HepG2 (cell line): ENCODE results near the gene FRMD1. TPM values are rescaled to one million over a fixed set of nuclear protein-coding genes. Genes with fewer than 3 reads are reported as not detected.

Experiments used
- ATAC-seq: fragments of 200-7000 bp; cut with Tn5 transposase; 3 replicates; pipeline ENCODE4 v1.9.1; 2020; ENCODE audit warnings: mild to moderate bottlenecking, moderate library complexity
- BruUV-seq: library from RNA; stranded (reverse); fragments of 400-500 nt; replicated peaks from 2 replicates; lab custom pipeline; 2021; lab: Mats Ljungman, UMichigan
- CTCF ChIA-PET: fragments of 300-600 bp; formaldehyde crosslinking; extraction: SDS; loops from one replicate; lab custom pipeline; 2021; ENCODE audit warnings: low total read pairs, inconsistent platforms, low intra/inter-chr PET ratio; lab: Yijun Ruan, JAX
- POLR2A ChIA-PET: fragments of 350-600 bp; sonication (Branson Sonifier 250); formaldehyde crosslinking; loops from one replicate; lab custom pipeline; 2020; ENCODE audit warnings: antibody characterized with exemption, inconsistent platforms; lab: Yijun Ruan, JAX
- DNase-seq: peaks from one replicate; pipeline ENCODE4 v3.0.0-alpha.2; 2015; ENCODE audit warnings: low spot score
- FAIRE-seq: peaks from 3 replicates; lab custom pipeline; 2011; peaks lifted over from hg19 to GRCh38; lab: Jason Lieb, UNC
- H2AFZ ChIP-seq: one replicate; pipeline ENCODE4 v1.6.1; 2011; ENCODE audit warnings: low read length, inconsistent platforms
- H3K27ac ChIP-seq: fragments of 300-600 bp; 3 replicates; pipeline ENCODE4 v1.8.0; 2011; ENCODE audit warnings: mixed run types, mild to moderate bottlenecking, mixed read lengths, low read length, inconsistent platforms; ENCODE audit not compliant: insufficient read depth; ENCODE audit errors: extremely low read length
- H3K27me3 ChIP-seq, 2 experiments: fragments of 200-600 bp in 1 of 2; 2 replicates in 1 of 2; 3 replicates in 1 of 2; pipeline versions ENCODE4 v1.6.0 to v1.8.0; 2011; ENCODE audit warnings: low read length in 2 of 2, mild to moderate bottlenecking in 2 of 2, moderate library complexity in 2 of 2, inconsistent platforms in 1 of 2; ENCODE audit not compliant: insufficient read depth in 2 of 2, control insufficient read depth in 1 of 2
- H3K36me3 ChIP-seq, 2 experiments: fragments of 200-600 bp in 1 of 2; replicated peaks in 1 of 2; 2 replicates in 1 of 2; 3 replicates in 1 of 2; pipeline versions ENCODE4 v1.5.1 to v1.8.0; 2011; ENCODE audit warnings: low read length in 2 of 2, inconsistent platforms in 1 of 2; ENCODE audit not compliant: insufficient read depth in 2 of 2, control insufficient read depth in 1 of 2
- H3K4me1 ChIP-seq: 2 replicates; pipeline ENCODE4 v1.5.1; 2012; ENCODE audit warnings: low read length, inconsistent platforms; ENCODE audit not compliant: insufficient read depth
- H3K4me2 ChIP-seq: 2 replicates; pipeline ENCODE4 v1.6.0; 2011; ENCODE audit warnings: low read depth, low read length, inconsistent platforms
- H3K4me3 ChIP-seq, 3 experiments: fragments of 200-600 bp in 1 of 3; sonication (generic), shearing (Covaris generic) in 1 of 3; replicated peaks in 1 of 3; 2 replicates each; pipeline ENCODE4 v1.5.1; 2011 to 2016; ENCODE audit warnings: low read length in 3 of 3, inconsistent platforms in 2 of 3, low read depth in 2 of 3, mild to moderate bottlenecking in 2 of 3, control low read depth in 1 of 3, mixed read lengths in 1 of 3; ENCODE audit not compliant: insufficient read depth in 1 of 3
- H3K79me2 ChIP-seq: one replicate; pipeline ENCODE4 v1.6.1; 2011; ENCODE audit warnings: low read length, inconsistent platforms; ENCODE audit not compliant: insufficient read depth
- H3K9ac ChIP-seq: 2 replicates; pipeline ENCODE4 v1.6.0; 2011; ENCODE audit warnings: mild to moderate bottlenecking, low read depth, low read length, inconsistent platforms; ENCODE audit not compliant: insufficient read depth
- H3K9me3 ChIP-seq: 2 replicates; pipeline ENCODE4 v1.5.1; 2012; ENCODE audit warnings: mild to moderate bottlenecking, low read length
- H4K20me1 ChIP-seq: 2 replicates; pipeline ENCODE4 v1.6.0; 2011; ENCODE audit warnings: inconsistent platforms, mild to moderate bottlenecking, low read length, moderate library complexity; ENCODE audit not compliant: insufficient read depth
- BCL6 ChIP-seq: IDR thresholded peaks from 2 replicates; pipeline ENCODE4 v1.6.1; 2016; ENCODE audit warnings: missing genetic modification reagents, missing compliant biosample characterization
- ESRRA ChIP-seq: sonication (generic); formaldehyde crosslinking; IDR thresholded peaks from 2 replicates; pipeline ENCODE4 v1.5.1; 2020; ENCODE audit warnings: mild to moderate bottlenecking, low read depth, missing genetic modification reagents
- FOXO1 ChIP-seq: sonication (generic); formaldehyde crosslinking; IDR thresholded peaks from 2 replicates; pipeline ENCODE4 v1.4.0; 2020; ENCODE audit warnings: missing genetic modification reagents
- HHEX ChIP-seq: IDR thresholded peaks from 2 replicates; pipeline ENCODE4 v1.6.1; 2016; ENCODE audit warnings: control low read depth
- HOXA7 ChIP-seq: sonication (generic); formaldehyde crosslinking; IDR thresholded peaks from 2 replicates; pipeline ENCODE4 v1.8.1; 2022; ENCODE audit warnings: mild to moderate bottlenecking, missing genetic modification reagents, moderate library complexity
- IRX3 ChIP-seq: sonication (generic); formaldehyde crosslinking; IDR thresholded peaks from 2 replicates; pipeline ENCODE4 v1.8.1; 2023; ENCODE audit warnings: mild to moderate bottlenecking, low read depth, missing genetic modification reagents, borderline replicate concordance
- MAFK ChIP-seq, 2 experiments: IDR thresholded peaks in 1 of 2; conservative IDR thresholded peaks in 1 of 2; 2 replicates each; pipeline ENCODE4 v1.6.1; 2011; ENCODE audit warnings: improper control_type of control experiment in 2 of 2, low read length in 2 of 2
- MYNN ChIP-seq: sonication (generic); formaldehyde crosslinking; IDR thresholded peaks from 2 replicates; pipeline ENCODE4 v1.4.0; 2020; ENCODE audit warnings: mild to moderate bottlenecking, low read depth, missing genetic modification reagents
- PREB ChIP-seq: sonication (generic); formaldehyde crosslinking; IDR thresholded peaks from 2 replicates; pipeline ENCODE4 v1.4.0; 2020; ENCODE audit warnings: missing genetic modification reagents
- SIN3B ChIP-seq: fragments of 150-350 bp; IDR thresholded peaks from 2 replicates; pipeline ENCODE4 v1.6.1; 2014; ENCODE audit warnings: low read length
- TBL1XR1 ChIP-seq: fragments of 150-350 bp; IDR thresholded peaks from 2 replicates; pipeline ENCODE4 v1.6.1; 2014; ENCODE audit warnings: borderline replicate concordance, low read length; ENCODE audit not compliant: partially characterized antibody
- ZFP1 ChIP-seq: IDR thresholded peaks from 2 replicates; pipeline ENCODE4 v1.6.1; 2016
- ZNF3 ChIP-seq: IDR thresholded peaks from 2 replicates; pipeline ENCODE4 v1.7.0; 2017; ENCODE audit warnings: inconsistent platforms
- WGBS: methylation state at CpG from one replicate; pipeline ENCODE4 v1.1.6; 2017; ENCODE audit warnings: low lambda C conversion rate; 5-methylcytosine and 5-hydroxymethylcytosine counted together
- in situ Hi-C: cut with HindIII; loops from 2 replicates; pipeline ENCODE4 v1.10.0; 2017; ENCODE audit warnings: low pct_unique_long_range_greater_than_20kb; ENCODE audit not compliant: extremely low pct_ligation_motif_present
- intact Hi-C: fragments of 100-400 bp; cut with micrococcal nuclease; formaldehyde crosslinking; loops from one replicate; pipeline ENCODE4 v1.10.0; 2022; ENCODE audit not compliant: unreplicated experiment
- polyA plus RNA-seq, 8 experiments: library from polyadenylated mRNA; depleted of rRNA in 3 of 8; stranded (reverse) in 7 of 8; unstranded in 1 of 8; fragments of >200 nt; fragmentation: Illumina TruSeq in 4 of 8; extraction: Trizol in 4 of 8; gene quantifications; 2 replicates each; pipeline versions ENCODE4 v1.2.1 to v1.2.3, GENCODE V29; 2011 to 2016; ENCODE audit warnings: low read depth in 4 of 8, missing spikeins in 1 of 8, mixed read lengths in 1 of 8; ENCODE audit not compliant: insufficient read depth in 1 of 8
- total RNA-seq, 5 experiments: library from RNA; depleted of rRNA; stranded (reverse); fragments of >200 nt; fragmentation: Illumina TruSeq; extraction: Trizol; gene quantifications; 2 replicates each; pipeline ENCODE4 v1.2.3, GENCODE V29; 2016; ENCODE audit warnings: low read depth in 1 of 5
- TF ChIP-seq, protein P1 (sequence below): fragments of 450-650 bp; IDR thresholded peaks from 2 replicates; pipeline ENCODE4 v1.6.1; 2017

Gene FRMD1
- total and polyA plus RNA-seq, 2 of the 13 experiments (the other 11 are each of a cell fraction or from before 2014, with no cell fraction given) = 0.01 TPM; not detected in 1

- Histone ChIP-seq H3K9me3 (no peaks in the 10 kb centered on the region), H3K36me3 (no peaks in the 10 kb centered on the region), H3K27me3 (peaks cover 0 to 29% of the 10 kb centered on the region in 2 experiments; a peak in 4 of 5 replicates), H2AFZ (no peak overlapping the region), H4K20me1 (no peaks in the 10 kb centered on the region), H3K27ac (no peak overlapping the region), H3K79me2 (no peaks in the 10 kb centered on the region), H3K9ac (no peak overlapping the region), H3K4me3 (no peak overlapping the region), H3K4me2 (no peak overlapping the region), H3K4me1 (no peaks in the 10 kb centered on the region)
- CTCF ChIA-PET = no interaction called here
- WGBS = 51% methylated on average over 7 of the region's 7 CpGs
- POLR2A ChIA-PET = no interaction called here
- TF ChIP-seq ZNF3 (CRISPR knock-in tag) (no peak), PREB (CRISPR knock-in tag) (no peak), MYNN (CRISPR knock-in tag) (no peak), FOXO1 (no peak), ESRRA (no peak), HHEX (CRISPR knock-in tag) (no peak), SIN3B (no peak), IRX3 (CRISPR knock-in tag) (no peak), HOXA7 (no peak), ZFP1 (CRISPR knock-in tag) (no peak), MAFK (conservative IDR thresholded peaks at IDR 0.05 in 1 of 2, IDR thresholded peaks at IDR 0.05 in 1 of 2; ENCODE audit: low read length in 2 of 2) (no peak), BCL6 (CRISPR knock-in tag) (no peak), TBL1XR1 (no peak)
- TF ChIP-seq, protein P1, sequence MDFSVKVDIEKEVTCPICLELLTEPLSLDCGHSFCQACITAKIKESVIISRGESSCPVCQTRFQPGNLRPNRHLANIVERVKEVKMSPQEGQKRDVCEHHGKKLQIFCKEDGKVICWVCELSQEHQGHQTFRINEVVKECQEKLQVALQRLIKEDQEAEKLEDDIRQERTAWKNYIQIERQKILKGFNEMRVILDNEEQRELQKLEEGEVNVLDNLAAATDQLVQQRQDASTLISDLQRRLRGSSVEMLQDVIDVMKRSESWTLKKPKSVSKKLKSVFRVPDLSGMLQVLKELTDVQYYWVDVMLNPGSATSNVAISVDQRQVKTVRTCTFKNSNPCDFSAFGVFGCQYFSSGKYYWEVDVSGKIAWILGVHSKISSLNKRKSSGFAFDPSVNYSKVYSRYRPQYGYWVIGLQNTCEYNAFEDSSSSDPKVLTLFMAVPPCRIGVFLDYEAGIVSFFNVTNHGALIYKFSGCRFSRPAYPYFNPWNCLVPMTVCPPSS = no peak
- intact Hi-C loops (no loop called here), in situ Hi-C loops (no loop called here)
- DNase-seq (no peak), FAIRE-seq (no peak), ATAC-seq (no peak)
- BruUV-seq = no TSS peak
Observed at GRCh38 chr6:168004023-168004422, 75.0 kb downstream of the FRMD1 start.

Other genes with a start within 250 kb of the FRMD1 start
- gene KIF25, start 81.5 kb downstream of the FRMD1 start, total RNA-seq (2016; rRNA removed; fragmentation: Illumina TruSeq; extraction: Trizol) = not detected in 2 replicates
- not detected in 2 replicates for gene KIF25, start 81.5 kb downstream of the FRMD1 start, polyA plus RNA-seq (2011; rRNA removed)
- not detected in 2 replicates for gene DACT2, start 240.6 kb upstream of the FRMD1 start, total RNA-seq (2016; rRNA removed; fragmentation: Illumina TruSeq; extraction: Trizol)
- gene DACT2, start 240.6 kb upstream of the FRMD1 start, polyA plus RNA-seq (2011; rRNA removed) = 0.10 and 0.15 TPM in 2 replicates